Epithelial cell of proximal tubule (primary cell): ENCODE results near the gene UFC1. TPM values are rescaled to one million over a fixed set of nuclear protein-coding genes. Genes with fewer than 3 reads are reported as not detected.

Source experiments
- DNase-seq: peaks from one replicate; pipeline ENCODE4 v3.0.0-alpha.2; 2011; ENCODE audit warnings: low read depth
- H3K4me3 ChIP-seq: 2 replicates; pipeline ENCODE4 v1.5.1; 2011; ENCODE audit warnings: low read depth, mild to moderate bottlenecking, low read length
- total RNA-seq: library from RNA; depleted of rRNA; stranded (reverse); fragments of >200 nt; gene quantifications from 2 replicates; pipeline ENCODE4 v1.2.3, GENCODE V29; 2015
- TF ChIP-seq, protein P1 (sequence below): conservative IDR thresholded peaks from 2 replicates; pipeline ENCODE4 v1.5.1; 2012; ENCODE audit warnings: low read depth, mild to moderate bottlenecking, low read length

The UFC1 gene
- total RNA-seq, 1 donor from 2014 or later = 117 TPM

DNA sequence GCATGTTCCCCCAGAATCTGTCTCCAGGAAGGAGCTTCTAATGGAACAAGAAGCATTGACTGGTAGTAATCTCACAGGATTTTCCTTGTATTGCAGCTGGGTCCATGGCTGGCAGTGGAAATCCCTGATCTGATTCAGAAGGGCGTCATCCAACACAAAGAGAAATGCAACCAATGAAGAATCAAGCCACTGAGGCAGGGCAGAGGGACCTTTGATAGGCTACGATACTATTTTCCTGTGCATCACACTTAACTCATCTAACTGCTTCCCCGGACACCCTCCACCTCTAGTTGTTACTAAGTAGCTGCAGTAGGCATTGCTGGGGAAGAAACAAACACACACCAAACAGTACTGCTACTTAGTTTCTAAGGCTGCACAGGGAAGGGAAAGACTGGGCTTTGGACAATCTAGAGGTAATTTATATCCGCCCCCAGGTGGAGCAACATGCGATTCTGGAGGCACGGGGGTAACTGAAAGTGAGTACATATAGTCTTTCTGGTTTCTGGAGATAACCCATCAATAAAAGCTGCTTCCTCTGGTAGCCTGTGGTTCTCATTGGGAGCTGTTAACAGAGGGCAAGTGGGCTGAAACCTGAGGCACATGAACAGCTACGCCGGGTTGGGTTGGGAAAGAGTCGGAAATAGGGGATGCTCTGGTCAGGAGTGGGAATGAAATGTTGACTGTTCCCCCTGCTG lies 4.7 kb downstream of the UFC1 start:
- DNase-seq = no peak
- TF ChIP-seq, protein P1, sequence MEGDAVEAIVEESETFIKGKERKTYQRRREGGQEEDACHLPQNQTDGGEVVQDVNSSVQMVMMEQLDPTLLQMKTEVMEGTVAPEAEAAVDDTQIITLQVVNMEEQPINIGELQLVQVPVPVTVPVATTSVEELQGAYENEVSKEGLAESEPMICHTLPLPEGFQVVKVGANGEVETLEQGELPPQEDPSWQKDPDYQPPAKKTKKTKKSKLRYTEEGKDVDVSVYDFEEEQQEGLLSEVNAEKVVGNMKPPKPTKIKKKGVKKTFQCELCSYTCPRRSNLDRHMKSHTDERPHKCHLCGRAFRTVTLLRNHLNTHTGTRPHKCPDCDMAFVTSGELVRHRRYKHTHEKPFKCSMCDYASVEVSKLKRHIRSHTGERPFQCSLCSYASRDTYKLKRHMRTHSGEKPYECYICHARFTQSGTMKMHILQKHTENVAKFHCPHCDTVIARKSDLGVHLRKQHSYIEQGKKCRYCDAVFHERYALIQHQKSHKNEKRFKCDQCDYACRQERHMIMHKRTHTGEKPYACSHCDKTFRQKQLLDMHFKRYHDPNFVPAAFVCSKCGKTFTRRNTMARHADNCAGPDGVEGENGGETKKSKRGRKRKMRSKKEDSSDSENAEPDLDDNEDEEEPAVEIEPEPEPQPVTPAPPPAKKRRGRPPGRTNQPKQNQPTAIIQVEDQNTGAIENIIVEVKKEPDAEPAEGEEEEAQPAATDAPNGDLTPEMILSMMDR = no peak
- peak overlapping the region; percentile 75 for H3K4me3 ChIP-seq

DNA sequence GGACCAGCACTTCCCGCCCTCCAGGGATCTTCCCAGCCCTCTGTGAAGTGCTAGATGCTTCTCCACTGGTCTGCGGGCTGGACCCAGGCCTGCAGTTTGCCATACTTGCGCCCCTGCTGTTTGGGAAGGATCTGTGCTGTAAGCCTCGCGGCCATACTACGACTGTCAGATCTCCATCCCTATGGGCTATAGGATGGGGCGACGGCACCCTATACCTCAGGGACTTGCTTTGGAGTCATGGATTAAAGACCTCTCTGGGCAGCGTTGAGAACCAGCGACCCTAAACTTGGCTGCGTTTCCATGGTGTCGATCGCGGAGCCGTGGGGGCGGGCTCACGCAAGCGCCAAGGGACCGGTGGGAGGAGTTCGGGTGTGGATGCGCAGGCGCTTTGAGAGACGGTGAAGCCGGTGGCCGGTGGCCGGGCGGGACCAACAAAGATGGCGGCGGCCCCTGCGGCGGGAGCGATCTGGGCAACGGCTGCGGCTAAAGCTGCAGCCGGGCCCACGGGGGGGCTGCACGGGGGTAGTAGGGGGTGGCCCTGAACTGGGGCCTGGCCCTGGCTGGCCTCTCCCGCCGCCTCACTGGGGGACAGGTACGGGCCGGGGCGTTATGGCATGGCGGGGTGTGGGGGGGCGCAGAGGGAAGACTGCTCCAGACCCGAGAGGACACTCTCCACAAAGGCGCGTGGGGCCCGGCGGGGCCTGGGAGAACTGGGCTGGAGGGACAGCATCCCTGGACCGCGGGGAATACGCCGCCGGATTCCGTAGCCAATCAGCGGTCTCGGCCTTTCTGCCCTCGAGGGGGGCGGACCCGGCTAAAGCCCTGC lies 5.5 kb downstream of the UFC1 start, which contains the start of gene USP21:
USP21 (plus strand) TSS at position 414 of the 826 bp plus-strand sequence. CDS start 1,141 bp downstream, outside the sequence.
- TF ChIP-seq, protein P1 = peak; percentile 46
- peak within 1 kb of the TSS; percentile 75 for H3K4me3 ChIP-seq
- DNase-seq = peak; percentile 37

DNA sequence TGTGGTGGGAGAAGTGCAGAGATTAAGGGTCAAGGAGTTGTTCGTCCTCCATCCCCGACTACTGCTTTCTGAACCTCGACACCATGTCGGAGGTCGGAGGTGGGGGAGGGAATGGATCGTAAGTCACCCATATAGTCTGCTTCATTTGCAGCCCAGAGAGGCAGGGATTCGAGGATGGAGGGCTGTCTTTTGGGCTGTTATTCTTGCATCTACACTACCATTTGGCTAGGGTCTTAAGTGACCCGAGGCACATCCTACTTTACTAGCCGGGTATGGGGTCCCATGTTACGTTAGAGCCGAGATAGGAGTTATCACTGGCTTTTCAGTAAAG lies 6.1 kb downstream of the UFC1 start:
- H3K4me3 ChIP-seq = peak overlapping the region; percentile 75
- DNase-seq = no peak
- TF ChIP-seq, protein P1 = no peak

DNA sequence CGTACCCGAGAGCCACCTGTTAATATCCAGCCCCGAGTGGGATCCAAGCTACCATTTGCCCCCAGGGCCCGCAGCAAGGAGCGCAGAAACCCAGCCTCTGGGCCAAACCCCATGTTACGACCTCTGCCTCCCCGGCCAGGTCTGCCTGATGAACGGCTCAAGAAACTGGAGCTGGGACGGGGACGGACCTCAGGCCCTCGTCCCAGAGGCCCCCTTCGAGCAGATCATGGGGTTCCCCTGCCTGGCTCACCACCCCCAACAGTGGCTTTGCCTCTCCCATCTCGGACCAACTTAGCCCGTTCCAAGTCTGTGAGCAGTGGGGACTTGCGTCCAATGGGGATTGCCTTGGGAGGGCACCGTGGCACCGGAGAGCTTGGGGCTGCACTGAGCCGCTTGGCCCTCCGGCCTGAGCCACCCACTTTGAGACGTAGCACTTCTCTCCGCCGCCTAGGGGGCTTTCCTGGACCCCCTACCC lies 6.9 kb downstream of the UFC1 start:
- DNase-seq = no peak
- TF ChIP-seq, protein P1 = no peak
- H3K4me3 ChIP-seq = no peak overlapping the region

DNA sequence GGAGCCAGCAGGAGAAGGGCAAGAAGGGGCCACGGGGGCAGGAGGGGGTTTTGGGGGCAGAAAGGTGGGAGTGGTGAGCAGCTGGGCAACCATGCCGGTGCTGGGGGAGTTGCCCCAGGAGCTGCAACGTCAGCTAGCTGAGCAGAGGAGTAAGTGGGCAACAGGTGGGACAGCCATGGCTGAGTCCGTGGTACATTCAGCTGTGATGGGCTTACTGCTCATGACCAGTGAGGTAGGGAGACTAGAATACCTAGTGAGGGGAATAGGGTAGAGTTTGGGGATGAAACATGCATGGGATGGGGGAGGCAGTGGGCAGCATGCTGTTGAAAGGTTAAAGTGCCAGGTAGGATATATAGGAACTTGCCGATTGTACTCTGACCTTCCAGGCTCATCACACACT lies 7.9 kb downstream of the UFC1 start:
- TF ChIP-seq, protein P1 = no peak
- H3K4me3 ChIP-seq = no peak overlapping the region
- DNase-seq = no peak

DNA sequence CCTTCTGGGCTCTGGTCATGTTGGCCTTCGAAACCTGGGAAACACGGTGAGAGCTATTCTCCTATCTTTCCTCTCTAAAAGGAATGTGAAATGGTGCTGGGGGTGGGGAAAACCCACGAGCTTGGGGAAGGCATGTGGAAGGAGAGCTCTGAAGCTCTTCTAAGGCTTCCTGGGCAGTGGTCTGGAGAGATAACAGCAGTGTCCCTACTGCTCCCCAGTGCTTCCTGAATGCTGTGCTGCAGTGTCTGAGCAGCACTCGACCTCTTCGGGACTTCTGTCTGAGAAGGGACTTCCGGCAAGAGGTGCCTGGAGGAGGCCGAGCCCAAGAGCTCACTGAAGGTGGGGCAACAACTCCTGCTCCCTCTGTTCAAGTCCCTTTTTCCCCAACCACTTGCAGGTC lies 8.3 kb downstream of the UFC1 start:
- TF ChIP-seq, protein P1 = no peak
- no peak for DNase-seq

More for the DNA sequence above, 8.3 kb downstream of the UFC1 start:
- no peak overlapping the region for H3K4me3 ChIP-seq
